Neural cell (in vitro differentiated cells): ENCODE results near the gene ELOVL7. TPM values are rescaled to one million over a fixed set of nuclear protein-coding genes. Genes with fewer than 3 reads are reported as not detected.

Source experiments
- H2AFZ ChIP-seq: fragments of 200-600, 300-800 bp; sonication (generic), shearing (Covaris generic); 2 replicates; pipeline ENCODE4 v1.6.0; 2014; ENCODE audit warnings: low read depth, mild to moderate bottlenecking, antibody characterized with exemption, low read length, moderate library complexity
- H3F3A ChIP-seq: fragments of 200-600 bp; shearing (Covaris generic); 2 replicates; pipeline ENCODE4 v1.6.1; 2016; ENCODE audit warnings: mild to moderate bottlenecking, moderate library complexity, mixed read lengths, antibody characterized with exemption, low read length; ENCODE audit not compliant: insufficient read depth, poor library complexity, severe bottlenecking
- H3K27ac ChIP-seq: fragments of 200-600, 300-800 bp; sonication (generic), shearing (Covaris generic); 2 replicates; pipeline ENCODE4 v1.5.1; 2014; ENCODE audit warnings: mild to moderate bottlenecking, low read length, moderate library complexity
- H3K27me3 ChIP-seq: fragments of 300-800, 200-600 bp; sonication (generic), shearing (Covaris generic); 2 replicates; pipeline ENCODE4 v1.6.0; 2014; ENCODE audit warnings: mild to moderate bottlenecking, low read depth, low read length, moderate library complexity; ENCODE audit not compliant: insufficient read depth
- H3K36me3 ChIP-seq: fragments of 300-800, 200-600 bp; sonication (generic), shearing (Covaris generic); 2 replicates; pipeline ENCODE4 v1.5.1; 2014; ENCODE audit warnings: mild to moderate bottlenecking, antibody characterized with exemption, low read length, moderate library complexity; ENCODE audit not compliant: insufficient read depth
- H3K4me2 ChIP-seq: fragments of 300-800, 200-600 bp; sonication (generic), shearing (Covaris generic); 2 replicates; pipeline ENCODE4 v1.6.0; 2014; ENCODE audit warnings: mild to moderate bottlenecking, low read length
- H3K4me3 ChIP-seq: fragments of 300-800, 200-600 bp; sonication (generic), shearing (Covaris generic); 2 replicates; pipeline ENCODE4 v1.5.1; 2014; ENCODE audit warnings: mild to moderate bottlenecking, low read length, moderate library complexity
- H3K79me2 ChIP-seq: fragments of 200-600 bp; shearing (Covaris generic); replicated peaks from 2 replicates; pipeline ENCODE4 v1.6.0; 2014; ENCODE audit warnings: mild to moderate bottlenecking, low read length, moderate library complexity; ENCODE audit not compliant: insufficient read depth
- H3K9ac ChIP-seq: fragments of 300-800, 200-600 bp; sonication (generic), shearing (Covaris generic); 2 replicates; pipeline ENCODE4 v1.6.1; 2016; ENCODE audit warnings: mild to moderate bottlenecking, low read length, mixed read lengths
- H3K9me2 ChIP-seq: fragments of 200-600 bp; shearing (Covaris generic); 2 replicates; pipeline ENCODE4 v1.6.1; 2016; ENCODE audit warnings: mild to moderate bottlenecking, low read length, mixed read lengths; ENCODE audit not compliant: insufficient read depth
- H3K9me3 ChIP-seq: fragments of 200-600, 300-800 bp; sonication (generic), shearing (Covaris generic); 2 replicates; pipeline ENCODE4 v1.6.1; 2016; ENCODE audit warnings: mild to moderate bottlenecking, mixed run types, low read length, moderate library complexity, mixed read lengths
- H4K20me1 ChIP-seq: fragments of 200-600 bp; shearing (Covaris generic); 2 replicates; pipeline ENCODE4 v1.6.1; 2016; ENCODE audit warnings: mild to moderate bottlenecking, mixed run types; ENCODE audit not compliant: insufficient read depth
- CTCF ChIP-seq: fragments of 450-650 bp; IDR thresholded peaks from 2 replicates; pipeline ENCODE4 v1.5.1; 2014; ENCODE audit warnings: antibody characterized with exemption, mild to moderate bottlenecking, moderate library complexity; ENCODE audit not compliant: poor library complexity, severe bottlenecking
- EP300 ChIP-seq: fragments of 450-650 bp; conservative IDR thresholded peaks from 2 replicates; pipeline ENCODE4 v1.6.1; 2014; ENCODE audit warnings: antibody characterized with exemption, mild to moderate bottlenecking, moderate library complexity; ENCODE audit not compliant: poor library complexity, severe bottlenecking
- EZH2 ChIP-seq: fragments of 200-600, 300-800 bp; shearing (Covaris generic), sonication (generic); IDR thresholded peaks from 2 replicates; pipeline ENCODE4 v1.6.1; 2014; ENCODE audit warnings: antibody characterized with exemption, low read length, borderline replicate concordance, mild to moderate bottlenecking; ENCODE audit not compliant: insufficient read depth, poor library complexity, severe bottlenecking
- MXI1 ChIP-seq: fragments of 450-650 bp; conservative IDR thresholded peaks from 2 replicates; pipeline ENCODE4 v1.6.1; 2014; ENCODE audit warnings: antibody characterized with exemption, mild to moderate bottlenecking; ENCODE audit not compliant: poor library complexity, severe bottlenecking
- POLR2AphosphoS5 ChIP-seq: IDR thresholded peaks from 2 replicates; pipeline ENCODE4 v1.6.1; 2012
- RAD21 ChIP-seq: fragments of 450-650 bp; conservative IDR thresholded peaks from 2 replicates; pipeline ENCODE4 v1.6.1; 2014; ENCODE audit warnings: antibody characterized with exemption, mild to moderate bottlenecking, moderate library complexity
- REST ChIP-seq: IDR thresholded peaks from 2 replicates; pipeline ENCODE4 v1.6.1; 2012; ENCODE audit warnings: borderline replicate concordance
- SMC3 ChIP-seq: fragments of 450-650 bp; conservative IDR thresholded peaks from 2 replicates; pipeline ENCODE4 v1.6.1; 2014; ENCODE audit warnings: antibody characterized with exemption, mild to moderate bottlenecking, moderate library complexity; ENCODE audit not compliant: poor library complexity
- TAF1 ChIP-seq: IDR thresholded peaks from 2 replicates; pipeline ENCODE4 v1.6.1; 2012; ENCODE audit warnings: low read depth
- polyA plus RNA-seq: library from polyadenylated mRNA; depleted of rRNA; stranded (reverse); fragments of >200 nt; gene quantifications from 2 replicates; pipeline ENCODE4 v1.2.3, GENCODE V29; 2014

Gene ELOVL7
- polyA plus RNA-seq, 1 donor from 2014 or later: 3.9 TPM

- no peak overlapping the region for H3K4me2 ChIP-seq
- H4K20me1 ChIP-seq: no peaks in the 10 kb centered on the region
- no peak overlapping the region for H3K9ac ChIP-seq
- H3K27ac ChIP-seq: no peak overlapping the region
- TF ChIP-seq CTCF (no peak), POLR2AphosphoS5 (no peak), REST (no peak), RAD21 (no peak), TAF1 (no peak), EZH2 (no peak), MXI1 (no peak), EP300 (no peak), SMC3 (no peak)
- H3K4me3 ChIP-seq: no peak overlapping the region
- H2AFZ ChIP-seq: no peak overlapping the region
- H3K27me3 ChIP-seq: no peaks in the 10 kb centered on the region
- no peaks in the 10 kb centered on the region for H3K79me2 ChIP-seq
- no peaks in the 10 kb centered on the region for H3K9me3 ChIP-seq
- no peaks in the 10 kb centered on the region for H3K36me3 ChIP-seq
- H3F3A ChIP-seq: no peaks in the 10 kb centered on the region
- no peaks in the 10 kb centered on the region for H3K9me2 ChIP-seq
These were observed 33.0 kb downstream of the ELOVL7 start for GRCh38 chr5:60811105-60811504.

- no peaks in the 10 kb centered on the region for H3K79me2 ChIP-seq
- no peaks in the 10 kb centered on the region for H4K20me1 ChIP-seq
- H3K27me3 ChIP-seq: no peaks in the 10 kb centered on the region
- TF ChIP-seq EP300: no peak
- no peak for TF ChIP-seq TAF1
- TF ChIP-seq CTCF: no peak
- TF ChIP-seq RAD21: no peak
- no peak for TF ChIP-seq EZH2
- TF ChIP-seq REST: no peak
- no peak for TF ChIP-seq SMC3
- TF ChIP-seq MXI1: no peak
- H3K9ac ChIP-seq: no peak overlapping the region
- no peak overlapping the region for H3K4me3 ChIP-seq
- no peaks in the 10 kb centered on the region for H3F3A ChIP-seq
- no peak overlapping the region for H3K4me2 ChIP-seq
- no peaks in the 10 kb centered on the region for H3K36me3 ChIP-seq
- no peak overlapping the region for H3K27ac ChIP-seq
- H2AFZ ChIP-seq: no peak overlapping the region
- no peaks in the 10 kb centered on the region for H3K9me3 ChIP-seq
- H3K9me2 ChIP-seq: no peaks in the 10 kb centered on the region
These were observed 33.5 kb downstream of the ELOVL7 start for GRCh38 chr5:60810438-60811085.
